ENCODE data around the gene EEA1.

The EEA1 gene

DNA sequence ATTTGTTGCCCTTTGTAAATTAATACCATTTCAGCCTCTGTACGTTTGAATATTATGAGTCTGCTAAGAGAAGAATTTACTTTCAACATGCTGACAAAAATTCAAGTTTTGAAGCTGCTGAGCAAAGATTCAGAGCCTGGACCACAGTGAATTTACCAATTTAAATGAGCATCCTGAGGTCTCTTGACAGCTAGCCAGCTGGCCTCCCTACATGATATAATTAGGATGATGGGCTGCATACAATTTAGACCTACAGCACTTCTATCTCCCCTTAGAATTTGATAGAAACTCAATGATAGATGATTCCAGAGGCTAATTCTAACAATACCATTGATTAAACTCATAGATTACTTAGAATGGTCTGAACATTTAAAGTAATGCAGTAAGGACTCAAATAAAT lies 10.0 kb upstream of the EEA1 start:
- TF ChIP-seq, protein P1, sequence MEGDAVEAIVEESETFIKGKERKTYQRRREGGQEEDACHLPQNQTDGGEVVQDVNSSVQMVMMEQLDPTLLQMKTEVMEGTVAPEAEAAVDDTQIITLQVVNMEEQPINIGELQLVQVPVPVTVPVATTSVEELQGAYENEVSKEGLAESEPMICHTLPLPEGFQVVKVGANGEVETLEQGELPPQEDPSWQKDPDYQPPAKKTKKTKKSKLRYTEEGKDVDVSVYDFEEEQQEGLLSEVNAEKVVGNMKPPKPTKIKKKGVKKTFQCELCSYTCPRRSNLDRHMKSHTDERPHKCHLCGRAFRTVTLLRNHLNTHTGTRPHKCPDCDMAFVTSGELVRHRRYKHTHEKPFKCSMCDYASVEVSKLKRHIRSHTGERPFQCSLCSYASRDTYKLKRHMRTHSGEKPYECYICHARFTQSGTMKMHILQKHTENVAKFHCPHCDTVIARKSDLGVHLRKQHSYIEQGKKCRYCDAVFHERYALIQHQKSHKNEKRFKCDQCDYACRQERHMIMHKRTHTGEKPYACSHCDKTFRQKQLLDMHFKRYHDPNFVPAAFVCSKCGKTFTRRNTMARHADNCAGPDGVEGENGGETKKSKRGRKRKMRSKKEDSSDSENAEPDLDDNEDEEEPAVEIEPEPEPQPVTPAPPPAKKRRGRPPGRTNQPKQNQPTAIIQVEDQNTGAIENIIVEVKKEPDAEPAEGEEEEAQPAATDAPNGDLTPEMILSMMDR (IDR thresholded peaks at IDR 0.05; ENCODE audit: insufficient read depth, low read depth, low read length, missing control alignments): no peak
- no peak overlapping the region for H3K4me3 ChIP-seq (ENCODE audit: low read depth, low read length)
- DNase-seq (ENCODE audit: low read depth): no peak

DNA sequence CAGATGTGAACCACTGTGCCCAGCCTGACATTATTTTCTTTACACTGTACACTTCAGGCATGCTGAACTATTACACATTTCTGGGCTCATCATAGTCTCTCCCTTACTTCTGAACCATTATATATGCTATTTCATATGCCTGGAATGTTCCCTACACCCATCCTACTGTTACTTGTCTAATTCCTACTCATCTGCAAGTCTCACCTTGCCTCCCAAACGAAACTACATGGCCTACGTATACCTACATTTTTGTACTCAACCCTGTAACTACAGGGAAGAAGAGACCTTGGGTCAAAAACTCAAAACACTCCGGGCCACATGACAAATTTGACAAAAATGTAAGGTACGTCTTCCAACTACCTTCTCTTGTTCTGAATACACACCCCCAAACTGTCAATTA lies 9.5 kb upstream of the EEA1 start:
- no peak for DNase-seq (ENCODE audit: low read depth)
- no peak overlapping the region for H3K4me3 ChIP-seq (ENCODE audit: low read depth, low read length)

DNA sequence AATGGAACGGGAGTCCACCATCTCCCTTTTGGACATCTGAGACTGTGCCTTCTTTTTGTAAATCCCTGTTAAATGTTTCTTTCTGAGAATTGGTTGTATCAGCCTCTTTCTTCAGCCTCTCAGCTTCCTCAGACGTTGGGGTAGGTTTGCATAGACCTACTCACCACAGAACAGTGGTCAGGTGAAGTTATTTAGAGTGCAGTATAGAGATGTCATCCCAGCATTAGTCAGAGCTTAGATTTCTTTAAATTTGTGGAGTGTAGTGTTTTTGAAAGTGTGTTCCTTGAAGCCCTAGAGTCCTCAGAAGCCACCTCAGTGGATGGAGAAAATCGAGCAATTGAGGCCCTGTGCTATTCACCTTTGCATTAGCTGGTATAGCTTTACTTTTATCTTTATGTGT lies 8.9 kb upstream of the EEA1 start:
- TF ChIP-seq, protein P1 (IDR thresholded peaks at IDR 0.05; ENCODE audit: insufficient read depth, low read depth, low read length, missing control alignments): no peak
- H3K4me3 ChIP-seq (ENCODE audit: low read depth, low read length): no peak overlapping the region
- DNase-seq (ENCODE audit: low read depth): peak; percentile 40

More for the DNA sequence above, 9.5 kb upstream of the EEA1 start:
- TF ChIP-seq, protein P1 (IDR thresholded peaks at IDR 0.05; ENCODE audit: insufficient read depth, low read depth, low read length, missing control alignments): no peak

DNA sequence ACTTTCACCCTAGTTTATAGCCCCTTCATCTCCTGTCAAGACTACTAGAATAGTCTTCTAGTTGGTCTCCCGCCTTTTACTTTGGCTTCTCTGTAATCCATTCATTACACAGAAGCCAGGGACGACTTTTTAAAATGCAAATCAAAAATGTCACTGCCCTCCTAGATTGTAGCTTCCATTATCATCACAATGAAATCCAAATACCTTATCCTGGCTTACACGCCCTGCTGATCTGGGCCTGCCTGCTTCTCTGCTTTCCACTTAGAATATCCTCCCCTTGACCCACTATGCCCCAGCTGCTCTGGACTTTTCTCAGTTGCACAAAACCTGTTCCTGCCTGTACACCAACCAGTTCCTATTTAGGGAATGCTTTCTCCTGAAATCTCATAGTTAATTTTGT lies 4.5 kb upstream of the EEA1 start:
- TF ChIP-seq, protein P1 (IDR thresholded peaks at IDR 0.05; ENCODE audit: insufficient read depth, low read depth, low read length, missing control alignments): no peak
- no peak overlapping the region for H3K4me3 ChIP-seq (ENCODE audit: low read depth, low read length)
- no peak for DNase-seq (ENCODE audit: low read depth)

DNA sequence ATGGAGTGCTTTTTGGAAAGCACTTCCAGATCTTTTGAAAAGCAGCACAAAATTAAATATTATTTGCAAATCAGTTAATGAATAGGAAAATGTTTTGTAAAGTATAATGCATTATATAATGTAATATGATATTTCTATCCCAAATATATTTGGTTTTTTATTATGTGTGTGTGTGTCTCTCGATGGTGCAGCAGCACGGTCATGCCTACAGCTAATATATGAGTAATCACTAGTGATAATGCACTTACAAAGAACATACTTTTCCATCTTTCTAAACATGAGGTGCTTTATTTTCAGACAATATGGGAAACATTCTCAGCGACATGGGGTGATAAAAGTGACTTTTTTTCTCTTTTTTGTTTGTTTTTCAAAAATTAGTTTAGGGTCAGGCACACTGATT lies 1.3 kb upstream of the EEA1 start:
- TF ChIP-seq, protein P1 (IDR thresholded peaks at IDR 0.05; ENCODE audit: insufficient read depth, low read depth, low read length, missing control alignments): no peak
- no peak for DNase-seq (ENCODE audit: low read depth)
- H3K4me3 ChIP-seq (ENCODE audit: low read depth, low read length): peak overlapping the region; percentile 61

DNA sequence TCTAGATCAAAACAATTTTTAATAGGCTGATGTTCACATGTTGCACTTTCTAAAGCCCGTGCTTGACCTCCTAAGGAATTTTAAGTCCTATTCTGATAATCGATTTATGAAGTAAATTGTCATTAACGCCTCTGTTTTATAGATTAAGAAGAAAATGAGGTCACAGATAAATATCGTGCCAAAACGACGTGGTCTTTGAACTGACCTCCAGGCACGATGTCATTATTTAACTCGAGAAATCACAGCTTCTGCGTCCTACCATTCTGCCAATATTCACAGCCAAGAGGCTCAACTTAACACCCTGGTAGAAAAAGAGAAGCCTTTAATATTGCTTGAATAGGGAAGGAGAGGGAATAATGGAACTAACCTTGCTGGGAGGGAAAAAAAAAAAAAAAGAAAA lies 888 bp upstream of the EEA1 start:
- peak; percentile 10 for DNase-seq (ENCODE audit: low read depth)
- TF ChIP-seq, protein P1 (IDR thresholded peaks at IDR 0.05; ENCODE audit: insufficient read depth, low read depth, low read length, missing control alignments): no peak
- peak overlapping the region; percentile 61 for H3K4me3 ChIP-seq (ENCODE audit: low read depth, low read length)

DNA sequence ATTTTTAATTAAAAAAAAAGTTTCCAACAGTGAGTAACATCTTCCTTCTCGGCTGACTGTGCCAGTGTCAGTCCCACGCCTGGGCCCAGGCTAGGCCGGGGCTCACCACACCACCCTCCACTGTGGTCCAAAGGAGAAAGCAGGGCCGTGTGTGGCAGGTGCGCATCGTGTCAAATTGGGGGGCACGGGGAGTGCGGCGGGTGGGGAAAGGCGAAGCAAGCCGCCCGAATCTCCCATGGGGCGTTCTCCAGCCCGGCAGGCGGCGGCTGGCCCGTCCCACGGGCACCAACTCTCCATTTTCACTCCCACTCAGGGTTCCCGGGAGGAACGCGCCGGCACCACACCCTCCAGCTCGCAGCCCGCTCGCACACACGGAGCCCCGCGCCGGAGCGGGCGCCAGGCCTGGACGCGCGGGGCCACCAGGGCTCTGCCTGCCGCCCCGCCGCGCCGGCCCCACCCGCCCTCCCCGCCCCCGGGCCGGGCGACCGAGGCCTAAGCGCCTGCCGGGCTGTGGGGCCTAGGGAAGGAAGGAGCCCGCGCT lies 604 bp downstream of the EEA1 start:
- TF ChIP-seq, protein P1 (IDR thresholded peaks at IDR 0.05; ENCODE audit: insufficient read depth, low read depth, low read length, missing control alignments): no peak
- H3K4me3 ChIP-seq (ENCODE audit: low read depth, low read length): peak overlapping the region; percentile 96
- peak; percentile 49 for DNase-seq (ENCODE audit: low read depth)

Measured in GM12865 (cell line).